Mesodermal cell (in vitro differentiated cells): ENCODE measurements around the gene ENGASE.

ENCODE experiments used
- H3K27ac ChIP-seq: 2 replicates; pipeline ENCODE4 v1.7.0; 2013; ENCODE audit warnings: mild to moderate bottlenecking, low read depth, low read length, moderate library complexity; ENCODE audit not compliant: severe bottlenecking
- H3K36me3 ChIP-seq: 2 replicates; pipeline ENCODE4 v1.7.1; 2013; ENCODE audit warnings: mild to moderate bottlenecking, low read length, moderate library complexity; ENCODE audit not compliant: control insufficient read depth, insufficient read depth
- H3K4me1 ChIP-seq: one replicate; pipeline ENCODE4 v1.7.1; 2013; ENCODE audit warnings: mild to moderate bottlenecking, low read length; ENCODE audit not compliant: insufficient read depth, control insufficient read depth, poor library complexity, severe bottlenecking
- H3K4me3 ChIP-seq: 2 replicates; pipeline ENCODE4 v1.7.0; 2013; ENCODE audit warnings: low read length, control low read depth, mild to moderate bottlenecking; ENCODE audit not compliant: insufficient read depth, poor library complexity, severe bottlenecking; ENCODE audit errors: extremely low read depth
- H3K9me3 ChIP-seq: 2 replicates; pipeline ENCODE4 v1.7.1; 2013; ENCODE audit warnings: mild to moderate bottlenecking, low read length, moderate library complexity; ENCODE audit not compliant: control insufficient read depth
- WGBS, 2 experiments: methylation state at CpG; one replicate each; pipeline ENCODE4 v1.1.5; 2013; ENCODE audit warnings: missing lambda C conversion rate in 2 of 2; ENCODE audit not compliant: insufficient coverage in 2 of 2; 5-methylcytosine and 5-hydroxymethylcytosine counted together

The ENGASE gene

GRCh38 chr17:79109584-79109983 is 35.0 kb downstream of the ENGASE start:
- no peaks in the 10 kb centered on the region for H3K9me3 ChIP-seq
- no peak overlapping the region for H3K27ac ChIP-seq
- no peaks in the 10 kb centered on the region for H3K36me3 ChIP-seq
- no peaks in the 10 kb centered on the region for H3K4me1 ChIP-seq
- 57 to 58% methylated on average over 5 to 10 of the region's 10 CpGs for WGBS, 2 experiments
- no peak overlapping the region for H3K4me3 ChIP-seq

- no peaks in the 10 kb centered on the region for H3K9me3 ChIP-seq
- 92 to 96% methylated on average over 12 of the region's 12 CpGs for WGBS, 2 experiments
- H3K27ac ChIP-seq, result no peak overlapping the region
Measured at GRCh38 chr17:79111097-79111496, 36.5 kb downstream of the ENGASE start.

GRCh38 chr17:79112471-79112870 is 37.8 kb downstream of the ENGASE start:
- H3K9me3 ChIP-seq, result no peaks in the 10 kb centered on the region
- H3K4me1 ChIP-seq, result peaks cover 7% of the 10 kb centered on the region
- no peak overlapping the region for H3K4me3 ChIP-seq
- no peak overlapping the region for H3K27ac ChIP-seq
- WGBS, 2 experiments, result 96 to 97% methylated on average over 7 of the region's 11 CpGs
- H3K36me3 ChIP-seq, result no peaks in the 10 kb centered on the region

More at GRCh38 chr17:79111097-79111496, 36.5 kb downstream of the ENGASE start:
- H3K4me3 ChIP-seq, result no peak overlapping the region
- H3K36me3 ChIP-seq, result no peaks in the 10 kb centered on the region
- H3K4me1 ChIP-seq, result peaks cover 7% of the 10 kb centered on the region

GRCh38 chr17:79113699-79114457 is 39.3 kb downstream of the ENGASE start:
- Histone ChIP-seq H3K9me3 (no peaks in the 10 kb centered on the region), H3K4me3 (no peak overlapping the region), H3K36me3 (no peaks in the 10 kb centered on the region), H3K4me1 (peaks cover 7% of the 10 kb centered on the region), H3K27ac (no peak overlapping the region)
- 87 to 92% methylated on average over 14 to 16 of the region's 17 CpGs for WGBS, 2 experiments

GRCh38 chr17:79114458-79115301 is 40.1 kb downstream of the ENGASE start:
- H3K9me3 ChIP-seq, result no peaks in the 10 kb centered on the region
- H3K36me3 ChIP-seq, result no peaks in the 10 kb centered on the region
- WGBS, 2 experiments, result 77 to 80% methylated on average over 22 to 28 of the region's 30 CpGs
- H3K4me3 ChIP-seq, result no peak overlapping the region
- no peak overlapping the region for H3K27ac ChIP-seq
- peaks cover 7% of the 10 kb centered on the region for H3K4me1 ChIP-seq

GRCh38 chr17:79115487-79115886 is 40.9 kb downstream of the ENGASE start:
- no peaks in the 10 kb centered on the region for H3K36me3 ChIP-seq

GRCh38 chr17:79116575-79117368 is 42.1 kb downstream of the ENGASE start:
- Histone ChIP-seq H3K36me3 (no peaks in the 10 kb centered on the region), H3K4me1 (peaks cover 7% of the 10 kb centered on the region), H3K27ac (no peak overlapping the region), H3K4me3 (no peak overlapping the region), H3K9me3 (no peaks in the 10 kb centered on the region)
- WGBS, 2 experiments, result 86 to 88% methylated on average over 14 to 15 of the region's 19 CpGs

More at GRCh38 chr17:79115487-79115886, 40.9 kb downstream of the ENGASE start:
- H3K27ac ChIP-seq, result no peak overlapping the region
- peaks cover 7% of the 10 kb centered on the region for H3K4me1 ChIP-seq
- H3K4me3 ChIP-seq, result no peak overlapping the region
- 89 to 93% methylated on average over 14 to 18 of the region's 22 CpGs for WGBS, 2 experiments
- H3K9me3 ChIP-seq, result no peaks in the 10 kb centered on the region

GRCh38 chr17:79117905-79118487 is 43.4 kb downstream of the ENGASE start:
- WGBS, 2 experiments, result 85 to 94% methylated on average over 11 to 21 of the region's 21 CpGs
- Histone ChIP-seq H3K27ac (no peak overlapping the region), H3K36me3 (no peaks in the 10 kb centered on the region)

GRCh38 chr17:79118924-79119323 is 44.3 kb downstream of the ENGASE start:
- Histone ChIP-seq H3K36me3 (no peaks in the 10 kb centered on the region), H3K4me3 (no peak overlapping the region), H3K27ac (no peak overlapping the region), H3K9me3 (no peaks in the 10 kb centered on the region), H3K4me1 (peaks cover 7% of the 10 kb centered on the region)
- WGBS, 2 experiments, result 100% methylated on average over 3 of the region's 4 CpGs

More at GRCh38 chr17:79117905-79118487, 43.4 kb downstream of the ENGASE start:
- no peak overlapping the region for H3K4me3 ChIP-seq
- no peaks in the 10 kb centered on the region for H3K9me3 ChIP-seq
- H3K4me1 ChIP-seq, result peaks cover 7% of the 10 kb centered on the region

GRCh38 chr17:79120259-79120658 is 45.6 kb downstream of the ENGASE start:
- Histone ChIP-seq H3K27ac (no peak overlapping the region), H3K36me3 (no peaks in the 10 kb centered on the region), H3K9me3 (no peaks in the 10 kb centered on the region), H3K4me1 (peaks cover under 1% of the 10 kb centered on the region), H3K4me3 (no peak overlapping the region)
- WGBS, 2 experiments, result 74 to 75% methylated on average over 5 of the region's 5 CpGs
